GM21825 (cell line): ENCODE measurements around the gene KANSL1.
"Not testable (repeated sequence)": the region's sequence is repeated elsewhere in the genome, so short reads cannot be mapped to it uniquely, and the experiment has no call there.

ENCODE experiments used
- ATAC-seq: cut with Tn5 transposase; IDR thresholded peaks from one replicate; pipeline ENCODE4 v1.9.1; 2021; ENCODE audit warnings: mild to moderate bottlenecking, moderate library complexity; ENCODE audit not compliant: unreplicated experiment

KANSL1 gene

DNA sequence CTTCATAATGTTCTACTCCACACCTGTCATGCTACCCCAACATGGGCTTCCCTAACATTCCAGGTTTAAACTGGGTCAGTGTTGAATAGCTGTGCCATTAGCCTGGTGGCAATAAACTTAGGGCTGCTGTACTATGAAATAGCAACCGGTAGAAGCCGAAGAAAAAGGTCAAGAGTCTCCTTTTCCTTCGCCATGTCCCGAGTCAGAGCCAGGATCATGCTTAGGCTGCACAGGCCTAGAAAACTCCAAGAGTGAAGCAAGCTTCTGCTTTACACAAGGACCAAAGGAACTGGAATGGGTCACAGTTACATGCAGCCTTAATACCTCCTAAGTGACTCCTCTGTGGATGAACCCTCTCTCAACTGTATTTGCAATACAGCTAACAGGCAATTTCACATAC is 105.4 kb downstream of the KANSL1 start:
- not testable (repeated sequence) for ATAC-seq

- ATAC-seq, result no peak
These were observed 106.4 kb downstream of the KANSL1 start for GRCh38 chr17:46086821-46087220.

DNA sequence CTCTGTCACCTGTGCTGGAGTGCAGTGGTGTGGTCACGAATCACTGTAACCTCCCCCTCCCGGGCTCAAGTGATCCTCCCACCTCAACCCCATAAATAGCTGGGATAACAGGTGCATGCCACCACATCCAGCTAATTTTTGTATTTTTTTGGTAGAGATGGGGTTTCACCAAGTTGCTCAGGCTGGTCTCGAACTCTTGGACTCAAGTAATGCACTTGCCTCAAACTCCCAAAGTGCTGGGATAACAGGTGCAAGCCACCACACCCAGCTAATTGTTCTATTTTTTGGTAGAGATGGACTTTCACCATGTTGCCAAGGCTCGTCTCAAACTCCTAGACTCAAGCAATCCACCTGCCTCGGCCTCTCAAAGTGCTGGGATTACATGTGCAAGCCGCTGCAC is 107.7 kb downstream of the KANSL1 start:
- no peak for ATAC-seq

- no peak for ATAC-seq
These were observed 111.0 kb downstream of the KANSL1 start for GRCh38 chr17:46082257-46082656.

GRCh38 chr17:46081018-46081320 is 112.3 kb downstream of the KANSL1 start:
- no peak for ATAC-seq

- ATAC-seq, result no peak
These were observed 112.9 kb downstream of the KANSL1 start for GRCh38 chr17:46080118-46081017.

- no peak for ATAC-seq
These were observed 114.6 kb downstream of the KANSL1 start for GRCh38 chr17:46078675-46079074.

DNA sequence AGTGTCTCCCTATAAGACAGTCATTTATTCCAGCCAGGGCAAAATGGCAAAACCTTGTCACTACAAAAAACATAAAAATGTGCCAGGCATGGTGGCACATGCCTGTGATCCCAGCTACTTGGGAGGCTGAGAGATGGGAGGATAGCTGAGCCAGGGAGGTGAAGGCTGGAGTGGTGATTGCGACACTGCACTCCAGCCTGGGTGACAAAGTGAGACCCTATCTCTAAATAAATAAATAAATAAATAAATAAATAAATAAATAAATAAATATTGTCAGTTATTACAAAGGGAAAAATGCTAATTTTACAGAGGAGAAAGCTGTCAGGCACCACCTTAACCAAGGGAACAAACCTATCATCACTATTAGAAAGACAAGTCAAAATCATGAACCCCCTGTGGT is 118.7 kb downstream of the KANSL1 start:
- no peak for ATAC-seq

- no peak for ATAC-seq
These were observed 120.2 kb downstream of the KANSL1 start for GRCh38 chr17:46072998-46073397.

GRCh38 chr17:46071796-46072195 is 121.4 kb downstream of the KANSL1 start:
- ATAC-seq, result no peak

- no peak for ATAC-seq
These were observed 128.8 kb downstream of the KANSL1 start for GRCh38 chr17:46064460-46064859.

- ATAC-seq, result no peak
These were observed 130.0 kb downstream of the KANSL1 start for GRCh38 chr17:46063241-46063640.

- no peak for ATAC-seq
These were observed 131.8 kb downstream of the KANSL1 start for GRCh38 chr17:46061435-46061834.

GRCh38 chr17:46060461-46060860 is 132.8 kb downstream of the KANSL1 start:
- no peak for ATAC-seq

GRCh38 chr17:46059486-46059885 is 133.7 kb downstream of the KANSL1 start:
- ATAC-seq, result no peak

GRCh38 chr17:46057366-46057765 is 135.9 kb downstream of the KANSL1 start:
- no peak for ATAC-seq

GRCh38 chr17:46056800-46057304 is 136.4 kb downstream of the KANSL1 start:
- ATAC-seq, result no peak

DNA sequence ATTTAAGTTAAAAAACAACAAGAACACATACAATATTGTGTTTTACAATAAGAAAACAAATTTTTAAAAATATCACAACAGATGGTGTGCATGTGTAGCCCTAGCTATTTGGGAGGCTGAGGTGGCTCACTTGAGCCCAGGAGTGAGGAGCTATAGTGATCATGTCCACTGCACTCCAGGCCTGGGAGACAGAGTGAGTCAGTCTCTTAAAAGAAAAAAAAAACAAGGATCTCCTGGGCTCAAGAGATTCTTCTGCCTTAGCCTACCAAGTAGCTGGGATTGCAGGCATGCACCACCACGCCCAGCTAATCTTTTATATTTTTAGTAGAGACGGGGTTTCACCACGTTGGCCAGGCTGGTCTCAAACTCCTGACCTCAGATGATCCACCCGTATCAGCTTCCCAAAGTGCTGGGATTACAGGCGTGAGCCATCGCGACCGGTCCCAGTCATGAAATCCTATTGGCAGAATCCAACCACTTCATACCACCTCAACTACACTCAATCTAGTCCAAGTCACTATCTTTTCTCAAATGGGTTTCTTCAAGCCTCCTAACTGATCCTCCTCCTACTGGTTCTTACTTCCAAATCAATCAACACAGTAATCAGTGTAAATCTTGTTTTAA is 139.2 kb downstream of the KANSL1 start:
- ATAC-seq, result no peak

DNA sequence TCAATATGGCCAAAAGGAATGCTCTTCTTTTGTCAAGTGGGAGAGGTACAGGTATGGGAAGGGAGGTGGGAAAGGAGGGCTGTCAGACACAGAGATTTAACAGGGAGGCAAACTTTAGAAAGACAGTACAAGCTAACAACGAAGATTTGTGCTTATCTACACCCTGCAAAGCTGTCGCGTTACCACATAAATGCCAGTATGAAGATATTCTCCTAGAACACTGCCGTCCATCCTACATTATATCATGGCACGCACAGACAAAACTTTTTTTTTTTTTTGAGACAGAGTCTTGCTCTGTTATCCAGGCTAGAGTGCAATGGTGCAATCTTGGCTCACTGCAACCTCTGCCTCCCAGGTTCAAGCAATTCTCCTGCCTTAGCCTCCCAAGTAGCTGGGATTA is 143.6 kb downstream of the KANSL1 start:
- no peak for ATAC-seq

- ATAC-seq, result no peak
These were observed 145.4 kb downstream of the KANSL1 start for GRCh38 chr17:46047856-46048255.

GRCh38 chr17:46047398-46047797 is 145.8 kb downstream of the KANSL1 start:
- ATAC-seq, result no peak

- no peak for ATAC-seq
These were observed 146.3 kb downstream of the KANSL1 start for GRCh38 chr17:46046957-46047356.
